Naive B cell (primary cell): Measurements from ENCODE around the gene SLC43A1. TPM values are rescaled to one million over a fixed set of nuclear protein-coding genes. Genes with fewer than 3 reads are reported as not detected.
"Not testable (repeated sequence)": the region's sequence is repeated elsewhere in the genome, so short reads cannot be mapped to it uniquely, and the experiment has no call there.

Source experiments
- ATAC-seq, 2 donors: fragments of 150-1000 bp; cut with Tn5 transposase; 2 replicates each; pipeline ENCODE4 v1.10.0; 2021; ENCODE audit warnings: low read depth in 2 of 2, mild to moderate bottlenecking in 2 of 2, moderate library complexity in 2 of 2
- DNase-seq: peaks from one replicate; pipeline ENCODE4 v3.0.0; 2022
- H3K27ac Mint-ChIP-seq, 6 donors: one replicate each; pipeline ENCODE4 v1.8.0; 2020 to 2022; ENCODE audit warnings: mild to moderate bottlenecking in 6 of 6, mixed read lengths in 6 of 6, moderate library complexity in 5 of 6, inconsistent platforms in 2 of 6
- H3K27me3 Mint-ChIP-seq, 3 donors: one replicate each; pipeline ENCODE4 v1.8.0; 2021 to 2022; ENCODE audit warnings: mixed read lengths in 3 of 3, mild to moderate bottlenecking in 1 of 3
- H3K36me3 Mint-ChIP-seq, 2 donors: one replicate each; pipeline ENCODE4 v1.8.0; 2020 to 2022; ENCODE audit warnings: mixed read lengths in 2 of 2, inconsistent platforms in 1 of 2, mild to moderate bottlenecking in 1 of 2
- H3K4me1 Mint-ChIP-seq, 3 donors: one replicate each; pipeline ENCODE4 v1.8.0; 2020 to 2022; ENCODE audit warnings: mixed read lengths in 3 of 3, inconsistent platforms in 1 of 3, mild to moderate bottlenecking in 1 of 3, moderate library complexity in 1 of 3
- H3K4me3 Mint-ChIP-seq, 8 donors: one replicate each; pipeline ENCODE4 v1.8.0; 2020 to 2022; ENCODE audit warnings: mild to moderate bottlenecking in 8 of 8, mixed read lengths in 8 of 8, moderate library complexity in 8 of 8, inconsistent platforms in 2 of 8
- H3K9me3 Mint-ChIP-seq, 7 donors: one replicate each; pipeline ENCODE4 v1.8.0; 2020 to 2022; ENCODE audit warnings: mixed read lengths in 7 of 7, mild to moderate bottlenecking in 5 of 7, inconsistent platforms in 2 of 7, moderate library complexity in 1 of 7
- polyA plus RNA-seq, 6 donors: library from polyadenylated mRNA; unstranded; fragments of 300-500 nt; fragmentation: Illumina TruSeq; gene quantifications; one replicate each; pipeline ENCODE4 v1.2.3, GENCODE V29; 2021; ENCODE audit warnings: low read depth in 6 of 6

SLC43A1 gene
- polyA plus RNA-seq, 6 donors from 2014 or later: 3.2 to 10.9 (median 4.6) TPM

DNA sequence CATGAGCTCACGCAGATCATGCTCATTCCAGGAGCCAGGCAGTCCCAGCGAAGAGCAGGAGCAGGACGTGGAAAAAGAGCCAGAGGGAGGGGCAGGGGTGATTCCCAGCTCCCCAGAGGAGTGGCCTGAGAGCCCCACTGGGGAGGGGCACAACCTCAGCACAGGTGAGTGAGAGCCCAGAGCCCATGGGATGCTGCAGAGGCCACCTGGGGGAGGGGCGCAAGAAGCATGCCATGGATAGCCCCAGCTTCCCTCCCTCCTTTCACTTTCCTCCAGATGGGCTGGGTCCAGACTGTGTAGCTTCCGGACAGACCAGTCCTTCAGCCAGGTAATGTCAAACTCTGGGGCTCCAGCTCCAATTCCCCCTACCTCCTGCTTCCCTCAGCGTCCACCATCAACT, 28.1 kb upstream of the SLC43A1 start:
- ATAC-seq: no peak
- no peak overlapping the region for H3K4me3 Mint-ChIP-seq
- H3K36me3 Mint-ChIP-seq: no peaks in the 10 kb centered on the region
- no peak overlapping the region for H3K27ac Mint-ChIP-seq
- no peak for DNase-seq
- peaks cover 17 to 25% (median 22%) of the 10 kb centered on the region in 3 donors for H3K4me1 Mint-ChIP-seq
- H3K27me3 Mint-ChIP-seq: no peaks in the 10 kb centered on the region
- no peaks in the 10 kb centered on the region for H3K9me3 Mint-ChIP-seq

DNA sequence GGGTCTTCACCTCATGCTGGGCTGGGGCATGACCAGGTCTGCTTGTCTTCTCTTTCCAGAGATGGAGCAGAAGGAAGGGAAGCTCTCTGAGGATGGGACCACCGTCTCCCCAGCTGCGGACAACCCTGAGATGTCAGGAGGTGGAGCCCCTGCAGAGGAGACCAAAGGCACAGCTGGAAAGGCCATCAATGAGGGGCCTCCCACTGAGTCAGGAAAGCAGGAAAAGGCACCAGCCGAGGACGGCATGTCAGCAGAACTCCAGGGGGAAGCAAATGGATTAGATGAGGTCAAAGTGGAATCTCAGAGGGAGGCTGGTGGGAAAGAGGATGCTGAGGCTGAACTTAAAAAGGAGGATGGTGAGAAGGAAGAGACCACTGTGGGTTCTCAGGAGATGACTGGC, 27.1 kb upstream of the SLC43A1 start:
- Mint-ChIP-seq H3K27ac (peak overlapping the region in 4 of 6 donors; percentile 22 to 94 (median 50)), H3K27me3 (no peaks in the 10 kb centered on the region), H3K36me3 (no peaks in the 10 kb centered on the region), H3K4me1 (peaks cover 7 to 16% (median 12%) of the 10 kb centered on the region in 3 donors), H3K4me3 (no peak overlapping the region), H3K9me3 (no peaks in the 10 kb centered on the region)
- no peak for DNase-seq
- ATAC-seq: no peak

DNA sequence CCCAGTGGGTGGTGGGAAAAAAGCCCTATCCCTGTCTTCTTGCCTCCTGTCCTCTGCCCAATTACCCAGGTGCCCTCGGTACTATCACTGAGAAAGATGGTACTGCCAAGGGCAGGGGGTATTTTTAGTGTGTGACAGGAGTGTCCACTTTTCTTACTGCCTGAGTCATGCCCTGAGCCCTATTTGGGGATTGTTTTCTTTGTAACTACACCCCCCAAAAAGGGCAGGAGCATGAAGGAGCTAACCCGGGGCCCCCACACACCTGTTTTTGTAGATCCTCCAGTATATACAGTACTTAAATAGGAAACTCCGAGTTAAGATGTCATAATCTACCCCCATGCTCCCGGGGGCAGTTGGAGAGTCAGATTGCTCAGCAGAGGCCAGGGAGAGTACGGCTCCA, 25.7 kb upstream of the SLC43A1 start:
- Mint-ChIP-seq H3K9me3 (no peaks in the 10 kb centered on the region), H3K27me3 (no peaks in the 10 kb centered on the region), H3K27ac (no peak overlapping the region), H3K36me3 (no peaks in the 10 kb centered on the region), H3K4me3 (no peak overlapping the region), H3K4me1 (peaks cover 0 to 10% (median 2%) of the 10 kb centered on the region in 3 donors)
- no peak for DNase-seq
- no peak for ATAC-seq

DNA sequence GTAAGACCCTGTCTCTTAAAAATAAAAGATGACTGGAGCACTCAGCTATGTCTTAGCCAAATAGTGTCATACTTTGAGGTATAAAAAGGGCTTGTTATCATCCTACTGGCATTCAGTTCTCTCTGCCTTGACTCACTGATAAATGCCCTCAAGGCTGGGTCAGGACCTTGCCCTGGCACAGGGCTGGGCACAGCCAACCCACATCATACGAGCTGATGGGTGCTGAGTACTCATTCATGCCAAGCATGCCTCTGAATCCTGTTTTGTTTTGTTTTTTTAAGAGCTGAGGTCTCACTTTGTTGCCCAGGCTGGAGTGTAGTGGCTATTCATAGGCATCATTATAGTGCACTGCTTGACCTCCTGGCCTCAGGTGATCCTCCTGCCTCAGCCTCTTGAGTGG, 23.8 kb upstream of the SLC43A1 start:
- Mint-ChIP-seq H3K4me3 (no peak overlapping the region), H3K36me3 (no peaks in the 10 kb centered on the region), H3K27ac (peak overlapping the region in 1 of 6 donors; percentile 42), H3K9me3 (no peaks in the 10 kb centered on the region), H3K4me1 (peaks cover 0 to 10% (median 2%) of the 10 kb centered on the region in 3 donors), H3K27me3 (no peaks in the 10 kb centered on the region)
- ATAC-seq (no peak), DNase-seq (no peak)

DNA sequence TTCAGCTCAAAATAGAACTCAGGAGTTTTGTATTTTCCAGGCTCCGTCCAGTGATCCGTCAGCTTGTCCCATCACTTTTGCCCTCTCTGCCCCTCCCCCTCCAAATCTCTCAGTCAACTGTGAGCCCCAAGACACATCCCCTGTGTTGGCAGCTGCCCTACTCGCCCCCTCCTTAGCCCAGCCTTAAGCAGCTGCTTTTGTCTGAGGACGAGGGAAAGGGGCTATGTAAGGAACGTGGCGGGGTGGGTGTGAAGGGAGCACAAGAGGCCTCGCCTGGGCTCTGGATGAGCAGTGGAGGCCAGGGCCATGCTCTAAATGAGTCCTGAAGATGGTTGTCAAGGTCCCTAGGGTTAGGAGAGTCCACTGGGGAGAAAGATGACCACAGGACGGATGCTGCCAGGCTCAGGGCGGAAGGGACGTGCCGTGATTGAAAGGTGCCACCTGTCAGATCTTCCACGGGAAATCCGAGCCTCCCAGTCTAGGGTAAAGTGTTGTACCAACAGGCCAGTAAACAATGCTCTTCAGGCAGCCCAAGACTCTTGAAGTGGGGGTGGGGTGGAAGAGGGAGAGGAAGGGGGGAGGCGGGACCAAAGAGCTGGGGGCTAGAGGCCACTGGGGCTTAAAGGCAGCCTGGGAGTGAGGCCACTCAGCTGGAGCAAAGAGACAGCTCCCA, 21.6 kb upstream of the SLC43A1 start, which contains the start of gene SMTNL1:
Gene SMTNL1, plus strand, starts transcription at position 649 of the 673 bp plus-strand sequence. CDS start 5,048 bp downstream, outside the sequence.
- Mint-ChIP-seq H3K4me3 (no peak within 1 kb of the TSS), H3K27me3 (no peaks in the 10 kb centered on the region), H3K36me3 (no peaks in the 10 kb centered on the region), H3K4me1 (peaks cover 0 to 2% (median under 1%) of the 10 kb centered on the region in 3 donors), H3K27ac (peak within 1 kb of the TSS in 2 of 6 donors; percentile 84 to 92), H3K9me3 (no peaks in the 10 kb centered on the region)
- DNase-seq: no peak
- ATAC-seq: no peak

DNA sequence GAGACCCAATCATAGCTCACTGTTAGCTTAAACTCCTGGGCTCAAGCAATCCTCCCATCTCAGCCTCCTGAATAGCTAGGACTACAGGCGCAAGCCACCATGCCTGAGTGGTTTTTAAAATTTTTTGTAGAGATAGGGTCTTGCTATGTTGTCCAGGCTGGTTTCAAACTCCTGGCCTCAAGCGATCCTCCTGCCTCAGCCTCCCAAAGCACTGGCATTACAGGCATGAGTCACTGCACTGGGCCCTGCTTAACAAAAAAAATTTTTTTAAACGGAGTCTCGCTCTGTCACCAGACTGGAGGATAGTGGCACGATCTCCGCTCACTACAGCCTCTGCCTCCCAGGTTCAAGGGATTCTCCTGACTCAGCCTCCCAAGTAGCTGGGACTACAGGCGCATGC, 18.9 kb upstream of the SLC43A1 start:
- H3K4me1 Mint-ChIP-seq: peaks cover 10 to 23% (median 19%) of the 10 kb centered on the region in 3 donors
- not testable (repeated sequence) for ATAC-seq, H3K27ac Mint-ChIP-seq, H3K9me3 Mint-ChIP-seq, DNase-seq, H3K27me3 Mint-ChIP-seq, H3K36me3 Mint-ChIP-seq, H3K4me3 Mint-ChIP-seq

DNA sequence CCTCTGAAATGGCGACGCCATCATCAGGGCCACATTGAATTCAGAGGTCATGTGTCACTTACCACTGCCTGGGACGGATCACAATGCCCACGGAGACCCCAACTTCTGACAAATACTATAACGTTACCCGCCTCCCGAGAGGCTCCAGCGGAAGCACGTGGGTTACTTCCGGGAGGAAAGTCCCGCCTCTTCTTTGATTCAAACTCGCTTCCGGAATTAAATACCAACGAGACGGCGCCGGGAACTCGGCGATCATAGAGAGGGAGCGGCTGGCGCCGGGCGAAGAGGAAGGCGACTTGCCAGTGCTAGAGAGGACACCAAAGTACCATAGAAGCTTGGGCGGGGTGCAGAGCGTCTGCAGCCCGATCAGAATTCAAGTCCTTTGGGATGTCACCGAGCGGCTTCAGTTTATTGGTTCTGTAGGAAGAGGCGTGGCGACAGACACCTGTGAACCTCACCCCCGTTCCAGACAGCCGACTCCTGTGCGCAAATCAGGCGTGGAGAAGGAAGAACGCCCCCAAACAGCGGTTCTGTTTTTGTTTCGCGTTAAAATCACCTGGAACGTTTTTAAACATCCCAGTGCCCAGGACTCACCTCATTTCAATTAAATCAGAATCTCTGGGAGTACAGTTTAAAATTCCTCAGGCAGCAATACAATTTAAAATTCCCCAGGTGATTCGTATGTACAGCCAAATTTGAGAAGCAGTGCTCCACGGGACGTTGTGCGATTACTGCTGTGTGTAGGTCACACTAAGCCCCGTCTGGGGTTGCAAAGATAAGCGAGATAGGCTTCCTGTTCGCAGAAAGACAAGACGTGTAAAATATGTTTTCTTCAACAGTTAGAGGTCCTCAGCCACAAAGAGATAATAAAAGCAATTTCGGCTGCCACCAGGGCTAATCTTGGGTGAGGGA, 15.3 kb upstream of the SLC43A1 start, which contains the start of gene TIMM10:
Gene TIMM10, minus strand, starts transcription at position 159 of the 912 bp plus-strand sequence. CDS start 565 bp downstream, outside the sequence.
- H3K4me3 Mint-ChIP-seq: peak within 1 kb of the TSS; percentile 89 to 98 (median 97)
- no peaks in the 10 kb centered on the region for H3K36me3 Mint-ChIP-seq
- H3K9me3 Mint-ChIP-seq: no peaks in the 10 kb centered on the region
- peak; percentile 92 for DNase-seq
- H3K4me1 Mint-ChIP-seq: peaks cover 16 to 30% (median 28%) of the 10 kb centered on the region in 3 donors
- peak within 1 kb of the TSS; percentile 95 to 98 (median 96) for H3K27ac Mint-ChIP-seq
- H3K27me3 Mint-ChIP-seq: no peaks in the 10 kb centered on the region
- peak; percentile 87 to 89 for ATAC-seq

DNA sequence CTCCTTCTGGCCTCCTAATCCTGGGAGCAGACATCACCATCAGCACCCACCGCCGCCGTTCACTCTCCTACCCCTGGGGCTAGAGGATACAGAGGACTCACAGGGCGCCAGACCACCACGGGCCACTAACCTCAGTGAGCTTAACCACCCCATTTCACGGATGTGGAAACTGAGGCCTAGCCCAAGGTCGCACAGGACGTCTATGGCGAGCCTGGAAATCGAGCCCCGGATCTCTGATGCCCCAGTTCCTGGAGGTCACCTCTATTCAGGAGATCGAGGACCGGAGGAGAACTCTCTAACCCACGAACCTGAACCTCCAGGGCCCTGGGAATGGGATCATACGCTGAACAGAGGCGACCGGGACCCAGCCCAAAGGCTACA, 14.7 kb upstream of the SLC43A1 start:
- H3K27ac Mint-ChIP-seq: peak overlapping the region; percentile 95 to 98 (median 96)
- H3K4me3 Mint-ChIP-seq: peak overlapping the region; percentile 89 to 98 (median 97)
- DNase-seq (no peak), ATAC-seq (no peak)
- H3K4me1 Mint-ChIP-seq: peaks cover 16 to 30% (median 28%) of the 10 kb centered on the region in 3 donors
- H3K9me3 Mint-ChIP-seq: no peaks in the 10 kb centered on the region
- no peaks in the 10 kb centered on the region for H3K36me3 Mint-ChIP-seq
- H3K27me3 Mint-ChIP-seq: no peaks in the 10 kb centered on the region

DNA sequence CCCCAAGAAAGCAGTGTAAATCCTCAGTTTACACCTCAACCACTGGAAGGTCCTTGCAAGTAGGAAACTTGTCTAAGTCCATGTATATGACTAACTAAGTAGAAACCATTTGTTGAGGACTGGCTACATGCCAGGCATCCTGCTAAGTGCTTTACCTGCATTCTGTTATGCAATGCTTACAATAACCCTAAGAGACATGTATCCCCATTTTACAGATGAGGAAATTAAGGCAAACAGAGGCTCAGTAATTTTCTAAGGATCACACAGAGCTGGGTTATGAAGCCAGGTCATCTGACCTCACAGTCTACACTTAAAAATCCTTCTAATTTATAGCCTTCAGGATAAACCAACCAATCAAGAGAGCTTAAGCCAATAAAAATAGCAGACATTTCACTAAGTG, 13.5 kb upstream of the SLC43A1 start:
- H3K27ac Mint-ChIP-seq: no peak overlapping the region
- DNase-seq (no peak), ATAC-seq (no peak)
- H3K27me3 Mint-ChIP-seq: no peaks in the 10 kb centered on the region
- peaks cover 16 to 30% (median 28%) of the 10 kb centered on the region in 3 donors for H3K4me1 Mint-ChIP-seq
- H3K36me3 Mint-ChIP-seq: no peaks in the 10 kb centered on the region
- H3K4me3 Mint-ChIP-seq: peak overlapping the region in 3 of 8 donors; percentile 28 to 89 (median 41)
- H3K9me3 Mint-ChIP-seq: no peaks in the 10 kb centered on the region

DNA sequence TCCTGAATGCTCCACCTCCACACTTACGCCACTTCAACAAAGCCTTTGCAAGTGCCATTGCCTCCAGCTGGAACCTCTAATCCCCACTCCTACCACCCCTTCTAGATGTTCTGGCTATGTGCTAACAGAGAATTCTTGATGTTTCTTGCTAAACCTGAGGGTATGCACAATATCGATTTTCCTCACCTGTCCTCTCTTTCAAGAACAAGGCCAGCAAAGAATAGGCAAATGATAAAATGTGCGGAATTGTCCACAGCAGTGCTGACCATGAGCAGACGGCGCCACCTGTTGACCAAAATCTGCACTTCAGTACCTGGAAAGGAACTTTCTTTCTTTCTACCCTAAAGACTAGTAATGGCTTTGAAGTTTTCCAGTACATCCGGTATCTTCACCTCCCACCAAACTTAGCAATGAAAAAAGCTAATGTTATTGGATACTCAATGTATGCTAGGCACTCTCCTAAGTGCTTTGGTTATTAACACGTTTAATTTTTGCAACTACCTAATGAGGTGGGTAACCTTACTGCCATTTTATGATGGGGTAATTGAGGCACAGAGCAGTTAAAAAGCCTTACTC, 11.6 kb upstream of the SLC43A1 start:
- Mint-ChIP-seq H3K27ac (no peak overlapping the region), H3K4me1 (peaks cover 16 to 30% (median 28%) of the 10 kb centered on the region in 3 donors), H3K36me3 (no peaks in the 10 kb centered on the region), H3K9me3 (no peaks in the 10 kb centered on the region), H3K4me3 (peak overlapping the region in 1 of 8 donors; percentile 73), H3K27me3 (no peaks in the 10 kb centered on the region)
- ATAC-seq (no peak), DNase-seq (peak; percentile 61)

DNA sequence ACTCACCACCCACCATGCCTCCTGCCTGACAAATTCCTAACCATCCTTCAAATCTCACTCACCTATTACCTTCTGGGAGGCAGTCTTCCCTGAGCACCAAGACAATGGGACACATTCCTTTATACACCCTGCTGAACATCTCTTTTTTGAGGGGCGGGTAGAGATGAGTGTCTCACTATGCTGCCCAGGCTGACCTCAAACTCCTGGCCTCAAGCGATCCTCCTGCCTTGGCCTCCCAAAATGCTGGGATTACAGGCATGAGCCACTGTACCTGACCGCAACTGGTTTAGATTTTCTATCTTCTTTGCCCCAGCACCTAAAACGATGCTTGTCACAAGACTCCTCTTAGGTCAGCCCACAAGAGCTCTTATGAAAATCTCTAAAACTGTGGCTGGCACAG, 7.9 kb upstream of the SLC43A1 start:
- H3K4me3 Mint-ChIP-seq: no peak overlapping the region

DNA sequence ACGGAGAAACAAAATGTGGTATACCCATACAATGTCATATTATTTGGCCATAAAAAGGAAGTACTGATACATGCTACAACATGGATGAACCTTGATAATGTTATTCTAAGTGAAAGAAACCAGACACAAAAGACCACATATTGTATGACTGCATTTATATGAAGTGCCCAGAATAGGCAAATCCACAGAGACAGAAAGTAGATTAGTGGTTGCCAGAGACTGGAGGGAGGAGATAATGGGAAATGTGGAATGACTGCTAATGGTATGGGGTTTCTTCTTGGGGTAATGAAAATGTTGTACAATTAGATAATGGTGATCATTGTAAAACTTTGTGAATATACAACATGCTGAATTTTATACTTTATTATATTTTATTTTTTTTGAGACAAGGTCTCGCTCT, 5.6 kb upstream of the SLC43A1 start:
- DNase-seq (no peak), ATAC-seq (no peak)
- Mint-ChIP-seq H3K27ac (no peak overlapping the region), H3K9me3 (no peaks in the 10 kb centered on the region), H3K4me3 (no peak overlapping the region), H3K36me3 (no peaks in the 10 kb centered on the region), H3K4me1 (peaks cover under 1 to 13% (median 8%) of the 10 kb centered on the region in 3 donors), H3K27me3 (no peaks in the 10 kb centered on the region)

More for the DNA sequence above, 7.9 kb upstream of the SLC43A1 start:
- Mint-ChIP-seq H3K9me3 (no peaks in the 10 kb centered on the region), H3K36me3 (no peaks in the 10 kb centered on the region), H3K27me3 (no peaks in the 10 kb centered on the region), H3K27ac (no peak overlapping the region), H3K4me1 (peaks cover 0 to 12% (median 7%) of the 10 kb centered on the region in 3 donors)
- DNase-seq: no peak
- no peak for ATAC-seq

DNA sequence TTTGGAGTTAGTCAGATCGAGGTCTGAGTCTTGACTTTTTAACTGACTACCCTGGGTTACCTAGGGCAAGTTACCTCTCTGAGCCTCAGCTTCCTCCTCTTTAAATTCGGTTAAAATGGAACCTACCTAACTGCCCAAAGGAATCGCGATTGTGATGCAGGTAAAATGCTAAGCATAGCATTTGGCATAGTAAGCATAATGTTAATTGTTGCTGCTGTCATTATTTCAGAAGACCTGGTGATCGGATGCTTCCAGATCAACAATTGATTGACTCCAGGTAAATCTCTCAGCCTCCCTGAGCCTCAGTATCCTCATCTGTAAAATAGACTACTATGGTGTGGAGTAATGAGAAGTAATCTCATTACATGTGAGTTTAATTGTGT, 550 bp upstream of the SLC43A1 start:
- DNase-seq (no peak), ATAC-seq (no peak)
- Mint-ChIP-seq H3K36me3 (no peaks in the 10 kb centered on the region), H3K4me3 (peak overlapping the region; percentile 91 to 99 (median 97)), H3K27ac (peak overlapping the region in 3 of 6 donors; percentile 64 to 97 (median 66)), H3K9me3 (no peaks in the 10 kb centered on the region), H3K4me1 (peaks cover 37 to 43% (median 38%) of the 10 kb centered on the region in 3 donors), H3K27me3 (no peaks in the 10 kb centered on the region)
